Measurements from ENCODE around the gene PUM1.
"Not testable (repeated sequence)": the region's sequence is repeated elsewhere in the genome, so short reads cannot be mapped to it uniquely, and the experiment has no call there.

PUM1 gene

DNA sequence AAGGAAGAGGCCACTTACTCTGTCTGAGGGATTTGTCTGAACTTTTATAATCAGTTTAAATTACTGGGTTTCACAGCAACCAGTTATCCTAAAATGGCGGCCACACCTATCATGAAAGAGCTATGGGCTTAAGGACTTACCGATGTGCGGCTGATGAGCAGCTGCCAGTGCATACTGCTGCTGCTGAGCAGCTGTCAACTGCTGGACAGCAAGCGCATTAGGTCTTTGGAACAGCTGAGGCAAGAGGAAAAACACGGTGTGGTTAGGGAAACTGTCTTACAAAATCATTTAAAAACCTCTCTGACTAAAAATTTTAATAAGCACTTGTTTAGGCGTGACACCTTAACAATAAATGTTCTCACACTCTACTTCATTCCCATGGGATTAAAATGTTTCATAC is 84.3 kb downstream of the PUM1 start:
- no peak overlapping the region for H3K27ac ChIP-seq (ENCODE audit: low read depth, low read length)
- H3K9ac ChIP-seq (ENCODE audit: low read length): no peak overlapping the region
- H3K36me3 ChIP-seq (ENCODE audit: control insufficient read depth, insufficient read depth, low read length): peaks cover 3% of the 10 kb centered on the region
- no peak overlapping the region for H3K4me3 ChIP-seq (ENCODE audit: low read length)
- H3K27me3 ChIP-seq (ENCODE audit: control insufficient read depth, insufficient read depth, low read length): no peaks in the 10 kb centered on the region
- H3K4me1 ChIP-seq (ENCODE audit: control insufficient read depth, insufficient read depth, low read length): peaks cover 6% of the 10 kb centered on the region

DNA sequence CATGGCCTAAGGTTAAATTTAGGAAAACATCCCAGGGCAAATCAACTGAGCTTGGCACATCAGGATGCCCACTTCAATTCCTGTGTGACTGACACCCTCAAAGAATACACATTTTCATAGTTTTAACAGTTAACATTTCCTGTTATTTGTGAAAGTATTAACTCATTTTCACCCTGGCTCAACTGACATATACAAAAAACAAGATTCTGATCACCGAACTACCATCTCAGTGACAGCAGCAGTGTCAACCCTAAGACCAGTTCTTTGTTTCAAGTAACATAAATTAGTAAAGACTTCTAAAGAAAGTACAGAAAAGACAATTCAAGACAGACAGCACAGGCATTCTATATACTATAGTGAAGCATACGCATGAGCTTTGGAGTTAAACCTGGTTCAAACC is 88.0 kb downstream of the PUM1 start:
- H3K27me3 ChIP-seq (ENCODE audit: control insufficient read depth, insufficient read depth, low read length): no peaks in the 10 kb centered on the region
- H3K36me3 ChIP-seq (ENCODE audit: control insufficient read depth, insufficient read depth, low read length): peaks cover 6% of the 10 kb centered on the region
- no peaks in the 10 kb centered on the region for H3K4me1 ChIP-seq (ENCODE audit: control insufficient read depth, insufficient read depth, low read length)
- no peak overlapping the region for H3K9ac ChIP-seq (ENCODE audit: low read length)
- no peak overlapping the region for H3K4me3 ChIP-seq (ENCODE audit: low read length)
- no peak overlapping the region for H3K27ac ChIP-seq (ENCODE audit: low read depth, low read length)

DNA sequence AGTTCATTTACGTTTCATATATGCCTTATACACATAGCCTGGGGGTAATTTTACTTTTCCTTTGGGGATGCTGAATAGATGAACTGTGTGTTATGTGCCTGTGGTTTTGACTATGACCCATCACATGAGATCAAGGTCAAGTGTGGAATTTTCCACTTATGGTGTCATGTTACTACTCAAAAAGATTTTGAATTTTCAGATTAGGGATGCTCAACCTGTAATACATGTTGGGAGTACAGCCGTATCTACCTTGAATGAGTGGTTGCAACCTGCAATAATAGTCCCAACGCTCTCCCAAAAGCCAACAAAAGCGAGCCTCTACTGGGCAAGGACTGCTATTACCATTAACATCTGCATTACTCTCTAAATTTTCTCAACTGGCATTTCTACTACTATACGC is 88.4 kb downstream of the PUM1 start:
- no peaks in the 10 kb centered on the region for H3K4me1 ChIP-seq (ENCODE audit: control insufficient read depth, insufficient read depth, low read length)

DNA sequence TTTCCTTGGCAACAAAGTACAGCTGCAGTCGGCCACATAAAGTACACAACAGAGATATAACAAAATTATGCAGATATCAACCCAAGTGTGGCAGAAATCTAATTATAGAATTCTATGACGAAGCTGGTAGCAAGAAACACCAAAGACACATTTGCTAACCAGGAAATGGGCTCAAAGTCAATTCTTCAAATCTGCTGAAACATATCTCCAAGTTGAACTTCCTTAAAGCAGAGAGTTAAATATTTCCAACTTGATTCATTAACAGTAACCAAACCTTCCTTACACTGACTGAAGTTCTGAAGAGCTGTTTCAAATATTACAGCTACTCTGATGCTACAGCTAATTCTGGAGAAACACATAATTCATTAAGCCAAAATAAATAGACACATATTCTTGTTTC is 89.4 kb downstream of the PUM1 start:
- Histone ChIP-seq H3K4me1 (ENCODE audit: control insufficient read depth, insufficient read depth, low read length) (no peaks in the 10 kb centered on the region), H3K27me3 (ENCODE audit: control insufficient read depth, insufficient read depth, low read length) (no peaks in the 10 kb centered on the region), H3K36me3 (ENCODE audit: control insufficient read depth, insufficient read depth, low read length) (peaks cover 6% of the 10 kb centered on the region), H3K4me3 (ENCODE audit: low read length) (no peak overlapping the region), H3K9ac (ENCODE audit: low read length) (no peak overlapping the region), H3K27ac (ENCODE audit: low read depth, low read length) (no peak overlapping the region)

More for the DNA sequence above, 88.4 kb downstream of the PUM1 start:
- Histone ChIP-seq H3K27ac (ENCODE audit: low read depth, low read length) (no peak overlapping the region), H3K4me3 (ENCODE audit: low read length) (no peak overlapping the region), H3K9ac (ENCODE audit: low read length) (no peak overlapping the region), H3K27me3 (ENCODE audit: control insufficient read depth, insufficient read depth, low read length) (no peaks in the 10 kb centered on the region), H3K36me3 (ENCODE audit: control insufficient read depth, insufficient read depth, low read length) (peaks cover 6% of the 10 kb centered on the region)

DNA sequence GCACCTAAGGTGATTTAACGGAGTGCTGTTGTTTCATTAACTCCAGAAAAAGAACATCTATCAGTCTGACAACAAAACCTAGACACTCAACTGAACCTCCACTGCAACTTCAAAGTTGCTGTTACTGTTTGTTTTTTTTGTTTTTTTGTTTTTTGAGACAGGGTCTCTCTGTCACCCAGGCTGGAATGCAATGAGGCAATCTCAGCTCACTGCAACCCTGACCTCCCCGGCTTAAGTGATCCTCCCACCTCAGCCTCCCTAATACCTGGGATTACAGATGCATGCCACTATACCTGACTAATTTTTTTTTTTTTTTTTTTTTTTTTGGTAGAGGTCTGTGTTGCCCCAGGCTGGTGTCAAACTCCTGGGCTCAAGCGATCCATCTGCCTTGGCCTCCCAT is 90.3 kb downstream of the PUM1 start:
- H3K27me3 ChIP-seq (ENCODE audit: control insufficient read depth, insufficient read depth, low read length): no peaks in the 10 kb centered on the region
- no peak overlapping the region for H3K9ac ChIP-seq (ENCODE audit: low read length)
- H3K36me3 ChIP-seq (ENCODE audit: control insufficient read depth, insufficient read depth, low read length): peaks cover 6% of the 10 kb centered on the region
- H3K4me1 ChIP-seq (ENCODE audit: control insufficient read depth, insufficient read depth, low read length): no peaks in the 10 kb centered on the region
- H3K27ac ChIP-seq (ENCODE audit: low read depth, low read length): no peak overlapping the region
- H3K4me3 ChIP-seq (ENCODE audit: low read length): no peak overlapping the region

DNA sequence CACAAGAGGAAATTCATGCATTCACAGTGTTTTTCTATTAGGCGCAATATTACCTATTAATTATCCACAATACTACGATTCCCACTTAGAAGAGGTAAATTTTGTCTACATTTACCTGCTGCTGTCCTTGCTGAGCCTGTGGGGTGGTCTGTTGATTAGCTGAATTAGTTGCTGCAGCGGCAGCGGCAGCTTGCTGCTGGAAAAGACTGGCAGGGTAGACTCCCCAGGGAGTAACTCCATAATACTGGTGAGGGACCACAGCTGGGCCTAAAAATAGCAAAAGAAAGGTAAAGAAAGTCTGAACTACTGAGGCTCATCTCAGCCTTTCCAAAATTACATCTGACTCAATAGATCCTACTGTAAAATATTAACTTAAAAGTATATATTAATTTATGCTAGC is 91.0 kb downstream of the PUM1 start:
- Histone ChIP-seq H3K4me1 (ENCODE audit: control insufficient read depth, insufficient read depth, low read length) (no peaks in the 10 kb centered on the region), H3K4me3 (ENCODE audit: low read length) (no peak overlapping the region), H3K27ac (ENCODE audit: low read depth, low read length) (no peak overlapping the region), H3K36me3 (ENCODE audit: control insufficient read depth, insufficient read depth, low read length) (peaks cover 9% of the 10 kb centered on the region), H3K9ac (ENCODE audit: low read length) (no peak overlapping the region), H3K27me3 (ENCODE audit: control insufficient read depth, insufficient read depth, low read length) (no peaks in the 10 kb centered on the region)

DNA sequence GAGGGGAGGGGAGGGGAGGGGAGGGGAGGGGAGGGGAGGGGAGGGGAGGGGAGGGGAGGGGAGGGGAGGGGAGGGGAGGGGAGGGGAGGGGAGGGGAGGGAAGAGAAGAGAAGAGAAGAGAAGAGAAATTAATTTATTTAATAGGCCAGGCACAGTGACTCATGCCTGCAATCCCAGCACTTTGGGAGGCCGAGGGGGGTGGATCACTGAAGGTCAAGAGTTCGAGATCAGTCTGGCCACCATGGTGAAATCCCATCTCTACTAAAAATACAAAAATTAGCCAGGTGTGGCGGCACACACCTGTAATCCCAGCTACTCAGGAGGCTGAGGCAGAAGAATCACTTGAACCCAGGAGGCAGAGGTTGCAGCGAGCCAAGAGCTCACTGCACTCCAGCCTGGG is 93.2 kb downstream of the PUM1 start:
- not testable (repeated sequence) for H3K4me3 ChIP-seq (ENCODE audit: low read length); H3K9ac ChIP-seq (ENCODE audit: low read length); H3K27ac ChIP-seq (ENCODE audit: low read depth, low read length); H3K27me3 ChIP-seq (ENCODE audit: control insufficient read depth, insufficient read depth, low read length); H3K4me1 ChIP-seq (ENCODE audit: control insufficient read depth, insufficient read depth, low read length)
- peaks cover 15% of the 10 kb centered on the region for H3K36me3 ChIP-seq (ENCODE audit: control insufficient read depth, insufficient read depth, low read length)

DNA sequence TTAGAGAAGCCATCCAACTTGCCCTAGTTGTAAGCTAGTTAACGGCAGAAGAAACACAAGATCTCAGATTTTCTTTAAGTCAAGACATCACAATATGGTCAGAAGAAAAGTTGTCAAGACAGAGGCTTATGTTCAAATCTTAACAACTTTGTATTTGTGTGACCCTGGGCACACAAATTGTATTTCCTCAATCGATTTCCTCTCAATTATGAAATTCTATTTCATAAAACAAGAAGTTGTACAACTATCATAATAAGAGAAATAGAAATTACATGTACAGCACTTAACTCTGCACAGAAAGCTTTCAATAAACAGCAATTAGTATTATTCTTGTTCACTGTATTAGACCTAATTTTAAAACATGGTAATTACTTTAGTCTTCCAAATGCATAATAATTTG is 94.0 kb downstream of the PUM1 start:
- H3K4me1 ChIP-seq (ENCODE audit: control insufficient read depth, insufficient read depth, low read length): peaks cover 3% of the 10 kb centered on the region
- H3K27me3 ChIP-seq (ENCODE audit: control insufficient read depth, insufficient read depth, low read length): no peaks in the 10 kb centered on the region
- no peak overlapping the region for H3K4me3 ChIP-seq (ENCODE audit: low read length)
- H3K9ac ChIP-seq (ENCODE audit: low read length): no peak overlapping the region
- no peak overlapping the region for H3K27ac ChIP-seq (ENCODE audit: low read depth, low read length)
- peaks cover 18% of the 10 kb centered on the region for H3K36me3 ChIP-seq (ENCODE audit: control insufficient read depth, insufficient read depth, low read length)

DNA sequence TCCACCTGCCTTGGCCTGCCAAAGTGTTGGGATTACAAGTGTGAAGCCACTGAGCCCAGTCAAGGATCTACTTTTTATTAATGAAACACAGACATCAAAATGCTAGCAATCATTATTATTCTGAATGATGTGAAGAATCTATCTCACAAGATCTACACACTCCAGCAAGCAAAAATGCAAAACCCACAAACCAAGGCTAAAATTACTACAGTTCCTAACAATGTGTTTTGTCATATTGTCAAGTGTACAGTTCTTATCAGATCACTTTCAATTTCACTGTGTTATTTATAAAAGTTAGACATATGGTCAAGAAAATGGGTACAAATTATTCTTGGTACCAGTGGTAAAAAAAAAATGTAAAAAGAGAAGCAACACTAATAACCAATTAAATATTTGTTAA is 95.6 kb downstream of the PUM1 start:
- no peaks in the 10 kb centered on the region for H3K27me3 ChIP-seq (ENCODE audit: control insufficient read depth, insufficient read depth, low read length)
- H3K36me3 ChIP-seq (ENCODE audit: control insufficient read depth, insufficient read depth, low read length): peaks cover 28% of the 10 kb centered on the region
- no peak overlapping the region for H3K4me3 ChIP-seq (ENCODE audit: low read length)
- H3K27ac ChIP-seq (ENCODE audit: low read depth, low read length): no peak overlapping the region
- no peak overlapping the region for H3K9ac ChIP-seq (ENCODE audit: low read length)
- H3K4me1 ChIP-seq (ENCODE audit: control insufficient read depth, insufficient read depth, low read length): peaks cover 4% of the 10 kb centered on the region

DNA sequence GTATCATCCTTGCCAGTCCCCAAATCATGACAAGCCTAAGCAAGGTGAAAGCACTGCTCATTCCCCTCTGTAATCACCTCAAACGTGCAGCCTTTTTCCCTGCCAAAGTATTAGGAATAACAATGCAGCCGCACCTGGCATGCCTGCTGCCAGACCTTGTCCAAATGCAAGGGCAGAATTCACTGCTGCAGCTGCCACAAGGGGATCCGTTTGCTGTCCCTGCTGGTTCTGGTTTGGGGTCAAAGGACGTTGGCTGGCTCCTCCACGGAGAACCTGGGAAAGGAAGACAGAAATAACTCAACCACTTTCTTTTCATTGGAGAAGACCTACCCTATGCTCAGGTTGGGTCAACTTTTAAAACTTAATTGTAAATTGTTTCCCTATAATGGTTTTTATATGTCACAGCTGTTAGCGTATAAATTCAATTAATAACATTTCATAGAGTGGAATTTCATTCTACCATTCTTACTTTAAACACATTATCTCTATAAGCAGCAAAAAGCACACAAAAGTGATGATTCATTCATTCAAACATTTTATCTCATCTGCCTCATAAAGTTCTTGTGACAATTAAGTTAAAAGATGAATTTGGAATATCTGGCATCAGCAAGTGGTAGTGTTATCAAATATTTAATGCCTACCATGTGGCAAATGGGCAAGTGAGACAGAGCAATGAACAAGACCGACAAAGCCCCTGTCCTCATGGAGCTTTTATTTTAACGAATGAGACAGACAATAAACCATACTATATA is 97.1 kb downstream of the PUM1 start:
- H3K36me3 ChIP-seq (ENCODE audit: control insufficient read depth, insufficient read depth, low read length): peaks cover 35% of the 10 kb centered on the region
- no peak overlapping the region for H3K9ac ChIP-seq (ENCODE audit: low read length)
- peaks cover 7% of the 10 kb centered on the region for H3K4me1 ChIP-seq (ENCODE audit: control insufficient read depth, insufficient read depth, low read length)
- no peaks in the 10 kb centered on the region for H3K27me3 ChIP-seq (ENCODE audit: control insufficient read depth, insufficient read depth, low read length)
- H3K4me3 ChIP-seq (ENCODE audit: low read length): no peak overlapping the region
- no peak overlapping the region for H3K27ac ChIP-seq (ENCODE audit: low read depth, low read length)

DNA sequence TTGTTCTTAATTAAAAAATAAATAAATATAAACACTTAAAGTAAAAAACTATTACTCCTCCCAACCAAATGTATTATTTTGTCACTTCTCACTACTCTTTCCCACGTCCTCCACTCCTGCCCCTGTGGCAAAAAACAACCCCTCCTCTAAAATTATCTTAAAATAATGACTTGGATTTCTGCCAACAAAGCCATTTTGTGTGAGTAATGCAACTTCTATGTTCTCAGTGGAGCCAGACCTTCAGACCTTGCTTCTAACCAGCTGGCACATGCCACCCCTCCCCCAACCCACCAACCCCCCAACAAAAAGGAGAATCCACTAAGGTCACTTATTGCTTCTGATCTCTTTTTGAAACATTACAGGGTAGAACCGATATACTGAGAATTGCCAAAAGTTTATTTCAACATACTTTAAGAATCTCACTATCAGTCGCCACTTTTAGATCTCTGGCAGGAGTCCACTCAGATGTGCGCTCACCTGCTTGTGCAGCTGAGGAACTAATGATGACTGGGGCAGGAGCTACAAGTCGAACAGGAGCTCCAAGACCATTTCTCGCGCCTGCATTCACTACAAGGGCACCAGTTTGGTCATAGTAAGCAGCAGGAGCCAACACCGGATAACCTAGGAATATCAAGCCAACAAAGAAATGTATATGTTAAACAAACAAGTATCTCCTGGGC is 98.7 kb downstream of the PUM1 start:
- peaks cover 39% of the 10 kb centered on the region for H3K36me3 ChIP-seq (ENCODE audit: control insufficient read depth, insufficient read depth, low read length)
- no peaks in the 10 kb centered on the region for H3K27me3 ChIP-seq (ENCODE audit: control insufficient read depth, insufficient read depth, low read length)
- no peak overlapping the region for H3K9ac ChIP-seq (ENCODE audit: low read length)
- peaks cover 7% of the 10 kb centered on the region for H3K4me1 ChIP-seq (ENCODE audit: control insufficient read depth, insufficient read depth, low read length)
- no peak overlapping the region for H3K27ac ChIP-seq (ENCODE audit: low read depth, low read length)
- no peak overlapping the region for H3K4me3 ChIP-seq (ENCODE audit: low read length)

DNA sequence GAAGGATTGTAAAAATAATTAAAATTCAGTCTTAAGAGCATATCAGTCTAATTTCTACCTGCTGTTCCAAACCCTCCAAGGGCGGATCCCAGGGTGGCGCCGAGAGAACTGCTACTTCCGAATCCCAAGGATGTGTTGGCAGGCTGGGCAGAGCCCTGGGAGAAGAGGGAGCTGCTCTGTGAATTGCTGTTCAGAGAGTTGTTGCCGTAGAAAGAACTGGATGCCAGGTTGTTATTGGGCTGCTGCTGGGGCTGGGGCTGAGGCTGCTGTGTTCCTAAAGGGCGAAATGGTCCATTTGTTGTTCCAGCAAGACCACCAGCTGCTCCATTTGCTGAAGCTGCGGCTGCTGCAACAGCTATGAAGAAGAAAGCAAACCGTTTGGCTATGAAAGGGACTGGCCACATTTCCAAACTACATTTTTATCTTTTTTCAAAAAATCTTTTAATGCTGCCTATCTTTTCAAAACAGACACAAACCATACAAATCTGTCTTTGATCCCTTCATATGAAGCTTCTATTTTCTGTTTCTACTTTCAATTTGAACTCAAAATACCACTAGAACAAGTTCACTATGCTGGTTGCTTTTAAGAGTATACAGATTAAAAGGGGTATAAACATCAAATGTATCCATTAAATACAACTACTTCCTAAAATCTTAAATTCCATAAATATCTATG is 99.5 kb downstream of the PUM1 start:
- H3K27ac ChIP-seq (ENCODE audit: low read depth, low read length): no peak overlapping the region
- H3K9ac ChIP-seq (ENCODE audit: low read length): no peak overlapping the region
- H3K36me3 ChIP-seq (ENCODE audit: control insufficient read depth, insufficient read depth, low read length): peaks cover 39% of the 10 kb centered on the region
- no peaks in the 10 kb centered on the region for H3K27me3 ChIP-seq (ENCODE audit: control insufficient read depth, insufficient read depth, low read length)
- H3K4me3 ChIP-seq (ENCODE audit: low read length): no peak overlapping the region
- H3K4me1 ChIP-seq (ENCODE audit: control insufficient read depth, insufficient read depth, low read length): peaks cover 7% of the 10 kb centered on the region

All from rectal smooth muscle tissue (tissue), 1 donor.